Measurements from ENCODE around the gene PODXL. TPM values are rescaled to one million over a fixed set of nuclear protein-coding genes. Genes with fewer than 3 reads are reported as not detected.

PODXL gene
- total RNA-seq, 2 donors from 2014 or later, result 523 to 701 TPM

DNA sequence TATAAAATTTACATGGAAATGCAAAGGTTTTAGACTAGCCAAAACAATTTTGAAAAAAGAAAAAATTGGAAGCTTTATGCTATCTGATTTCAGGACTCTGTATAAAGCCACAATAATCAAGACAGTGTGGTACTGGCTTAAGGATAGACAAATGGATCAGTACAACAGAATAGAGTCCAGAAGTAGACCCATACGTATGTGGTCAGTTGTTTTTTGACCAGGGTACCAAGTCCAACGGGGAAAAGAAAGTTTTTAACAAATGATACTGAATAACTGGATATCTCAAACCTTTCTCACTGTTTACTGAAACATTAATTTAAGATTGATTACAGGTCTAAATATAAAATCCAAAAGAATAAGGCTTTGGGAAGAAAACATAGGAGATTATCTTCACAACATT is 79.7 kb downstream of the PODXL start:
- Mint-ChIP-seq H3K9me3 (peaks cover 7% of the 10 kb centered on the region), H3K4me1 (peaks cover 25% of the 10 kb centered on the region), H3K27me3 (ENCODE audit: insufficient read depth) (no peaks in the 10 kb centered on the region), H3K36me3 (ENCODE audit: low read depth) (peaks cover 43% of the 10 kb centered on the region), H3K27ac (peak overlapping the region; percentile 59), H3K4me3 (no peak overlapping the region)
- no peaks in the 10 kb centered on the region for H3K27me3 ChIP-seq (ENCODE audit: control insufficient read depth, insufficient read depth, low read length, poor library complexity, severe bottlenecking)
- no peaks in the 10 kb centered on the region for H3K9me3 ChIP-seq (ENCODE audit: control insufficient read depth, low read length)
- WGBS, 2 experiments (ENCODE audit: insufficient coverage in 1 of 2, insufficient read length in 1 of 2), result 93 to 100% methylated on average over 1 to 2 of the region's 2 CpGs
- TF ChIP-seq, protein P1, sequence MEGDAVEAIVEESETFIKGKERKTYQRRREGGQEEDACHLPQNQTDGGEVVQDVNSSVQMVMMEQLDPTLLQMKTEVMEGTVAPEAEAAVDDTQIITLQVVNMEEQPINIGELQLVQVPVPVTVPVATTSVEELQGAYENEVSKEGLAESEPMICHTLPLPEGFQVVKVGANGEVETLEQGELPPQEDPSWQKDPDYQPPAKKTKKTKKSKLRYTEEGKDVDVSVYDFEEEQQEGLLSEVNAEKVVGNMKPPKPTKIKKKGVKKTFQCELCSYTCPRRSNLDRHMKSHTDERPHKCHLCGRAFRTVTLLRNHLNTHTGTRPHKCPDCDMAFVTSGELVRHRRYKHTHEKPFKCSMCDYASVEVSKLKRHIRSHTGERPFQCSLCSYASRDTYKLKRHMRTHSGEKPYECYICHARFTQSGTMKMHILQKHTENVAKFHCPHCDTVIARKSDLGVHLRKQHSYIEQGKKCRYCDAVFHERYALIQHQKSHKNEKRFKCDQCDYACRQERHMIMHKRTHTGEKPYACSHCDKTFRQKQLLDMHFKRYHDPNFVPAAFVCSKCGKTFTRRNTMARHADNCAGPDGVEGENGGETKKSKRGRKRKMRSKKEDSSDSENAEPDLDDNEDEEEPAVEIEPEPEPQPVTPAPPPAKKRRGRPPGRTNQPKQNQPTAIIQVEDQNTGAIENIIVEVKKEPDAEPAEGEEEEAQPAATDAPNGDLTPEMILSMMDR (conservative IDR thresholded peaks at IDR 0.05), result no peak
- peaks cover 4% of the 10 kb centered on the region for H3K4me1 ChIP-seq (ENCODE audit: control insufficient read depth, insufficient read depth, low read length)
- peaks cover 29% of the 10 kb centered on the region for H3K36me3 ChIP-seq (ENCODE audit: control insufficient read depth, insufficient read depth, low read length)
- H3K4me3 ChIP-seq (ENCODE audit: low read length), result no peak overlapping the region
- no peak for DNase-seq
- H3K27ac ChIP-seq (ENCODE audit: low read depth, low read length), result no peak overlapping the region
- H3K9ac ChIP-seq (ENCODE audit: extremely low read depth, low read length, poor library complexity, severe bottlenecking), result no peak overlapping the region

DNA sequence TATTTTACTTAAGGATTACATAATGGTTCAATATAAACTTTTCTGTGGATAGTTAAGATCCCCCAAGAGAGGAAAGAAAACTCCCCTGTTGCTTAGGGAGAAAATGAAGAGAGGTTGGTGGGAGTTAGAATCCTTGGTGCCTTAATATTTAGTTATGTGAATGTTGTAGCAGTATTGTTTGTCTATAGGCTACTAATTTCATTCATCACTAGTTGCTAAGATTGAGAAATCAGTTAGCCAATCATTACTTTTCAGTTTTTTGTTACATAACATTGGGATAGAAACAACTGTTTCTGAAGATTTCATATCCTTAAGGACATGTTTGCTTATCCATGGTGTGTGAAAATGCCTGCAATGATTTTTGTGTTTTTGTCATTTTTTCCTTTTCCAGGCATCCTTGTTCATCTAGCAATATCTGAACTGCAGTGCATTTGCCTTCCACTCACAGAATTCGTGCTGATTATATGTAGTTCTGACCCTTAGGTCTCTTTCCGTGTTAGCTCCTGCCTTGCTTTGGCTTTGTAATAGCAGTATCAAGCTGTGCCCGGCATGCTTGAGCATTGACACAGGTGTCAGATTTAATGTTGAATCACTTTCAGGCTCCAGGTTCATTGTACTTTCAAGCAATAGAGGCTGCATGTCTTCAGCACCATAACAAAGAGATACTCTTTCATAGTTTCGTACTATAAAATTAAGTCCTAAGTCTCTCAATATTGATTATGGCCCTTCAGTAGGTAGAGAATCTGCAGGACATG is 85.0 kb downstream of the PODXL start:
- Mint-ChIP-seq H3K4me1 (no peaks in the 10 kb centered on the region), H3K27me3 (ENCODE audit: insufficient read depth) (no peaks in the 10 kb centered on the region), H3K9me3 (peaks cover 7% of the 10 kb centered on the region), H3K36me3 (ENCODE audit: low read depth) (peaks cover 77% of the 10 kb centered on the region), H3K27ac (no peak overlapping the region), H3K4me3 (no peak overlapping the region)
- no peak overlapping the region for H3K27ac ChIP-seq (ENCODE audit: low read depth, low read length)
- H3K9ac ChIP-seq (ENCODE audit: extremely low read depth, low read length, poor library complexity, severe bottlenecking), result no peak overlapping the region
- H3K4me1 ChIP-seq (ENCODE audit: control insufficient read depth, insufficient read depth, low read length), result no peaks in the 10 kb centered on the region
- no peaks in the 10 kb centered on the region for H3K9me3 ChIP-seq (ENCODE audit: control insufficient read depth, low read length)
- no peak overlapping the region for H3K4me3 ChIP-seq (ENCODE audit: low read length)
- peak; percentile 43 for DNase-seq
- H3K27me3 ChIP-seq (ENCODE audit: control insufficient read depth, insufficient read depth, low read length, poor library complexity, severe bottlenecking), result no peaks in the 10 kb centered on the region
- 80 to 87% methylated on average over 4 of the region's 4 CpGs for WGBS, 2 experiments (ENCODE audit: insufficient coverage in 1 of 2, insufficient read length in 1 of 2)
- TF ChIP-seq, protein P1 (conservative IDR thresholded peaks at IDR 0.05), result no peak
- peaks cover 82% of the 10 kb centered on the region for H3K36me3 ChIP-seq (ENCODE audit: control insufficient read depth, insufficient read depth, low read length)

DNA sequence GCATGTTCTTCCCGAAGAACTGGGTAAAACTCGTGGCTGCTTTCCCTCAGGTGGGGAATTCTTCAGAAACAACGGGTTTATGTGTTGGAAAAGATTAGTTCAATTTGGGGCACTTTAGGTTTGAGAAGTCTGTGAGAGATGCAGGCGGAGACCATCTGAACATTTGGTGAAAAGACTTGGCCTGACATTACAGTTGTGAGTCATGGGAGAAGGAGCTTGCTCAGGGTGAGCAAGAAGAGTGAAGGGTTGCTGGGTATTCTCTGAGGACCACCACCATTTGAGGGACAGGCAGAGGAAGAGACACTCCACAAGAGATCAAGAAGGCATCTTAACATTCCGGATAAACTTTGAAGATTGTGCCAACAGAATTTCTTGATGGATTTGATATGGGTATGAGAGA is 88.6 kb downstream of the PODXL start:
- Mint-ChIP-seq H3K36me3 (ENCODE audit: low read depth) (peaks cover 74% of the 10 kb centered on the region), H3K27me3 (ENCODE audit: insufficient read depth) (no peaks in the 10 kb centered on the region), H3K9me3 (no peaks in the 10 kb centered on the region), H3K4me3 (no peak overlapping the region), H3K4me1 (no peaks in the 10 kb centered on the region), H3K27ac (no peak overlapping the region)
- no peak overlapping the region for H3K4me3 ChIP-seq (ENCODE audit: low read length)
- no peaks in the 10 kb centered on the region for H3K27me3 ChIP-seq (ENCODE audit: control insufficient read depth, insufficient read depth, low read length, poor library complexity, severe bottlenecking)
- H3K9ac ChIP-seq (ENCODE audit: extremely low read depth, low read length, poor library complexity, severe bottlenecking), result no peak overlapping the region
- TF ChIP-seq, protein P1 (conservative IDR thresholded peaks at IDR 0.05), result no peak
- no peaks in the 10 kb centered on the region for H3K9me3 ChIP-seq (ENCODE audit: control insufficient read depth, low read length)
- 96 to 97% methylated on average over 5 of the region's 5 CpGs for WGBS, 2 experiments (ENCODE audit: insufficient coverage in 1 of 2, insufficient read length in 1 of 2)
- peaks cover 92% of the 10 kb centered on the region for H3K36me3 ChIP-seq (ENCODE audit: control insufficient read depth, insufficient read depth, low read length)
- no peak overlapping the region for H3K27ac ChIP-seq (ENCODE audit: low read depth, low read length)
- no peak for DNase-seq
- no peaks in the 10 kb centered on the region for H3K4me1 ChIP-seq (ENCODE audit: control insufficient read depth, insufficient read depth, low read length)

All from endodermal cell (in vitro differentiated cells).